Stimulated activated naive CD8-positive, alpha-beta T cell treated with anti-CD3 and anti-CD28 coated beads, Interleukin-15, Interleukin-2, amounts not matched to agents 100 ng/mL and 50 ng/mL, for 24 hours (primary cell): Measurements from ENCODE around the gene PRSS56.

Experiments used
- H3K27ac Mint-ChIP-seq: one replicate; pipeline ENCODE4 v1.8.0; 2021; ENCODE audit warnings: mild to moderate bottlenecking, mixed read lengths
- H3K27me3 Mint-ChIP-seq: one replicate; pipeline ENCODE4 v1.8.0; 2021; ENCODE audit warnings: mixed read lengths
- H3K36me3 Mint-ChIP-seq: one replicate; pipeline ENCODE4 v1.8.0; 2021; ENCODE audit warnings: low read depth, mixed read lengths
- H3K4me1 Mint-ChIP-seq: one replicate; pipeline ENCODE4 v1.8.0; 2021; ENCODE audit warnings: low read depth, mixed read lengths
- H3K4me3 Mint-ChIP-seq: one replicate; pipeline ENCODE4 v1.8.0; 2021; ENCODE audit warnings: mild to moderate bottlenecking, mixed read lengths
- H3K9me3 Mint-ChIP-seq: one replicate; pipeline ENCODE4 v1.8.0; 2021; ENCODE audit warnings: mixed read lengths

Gene PRSS56

GRCh38 chr2:232504438-232504837 lies 15.8 kb upstream of the PRSS56 start:
- H3K36me3 Mint-ChIP-seq, result no peaks in the 10 kb centered on the region
- no peak overlapping the region for H3K4me3 Mint-ChIP-seq
- no peaks in the 10 kb centered on the region for H3K9me3 Mint-ChIP-seq
- H3K27ac Mint-ChIP-seq, result no peak overlapping the region
- H3K27me3 Mint-ChIP-seq, result peaks cover 19% of the 10 kb centered on the region
- peaks cover 14% of the 10 kb centered on the region for H3K4me1 Mint-ChIP-seq

- Mint-ChIP-seq H3K36me3 (no peaks in the 10 kb centered on the region), H3K27me3 (peaks cover 22% of the 10 kb centered on the region), H3K4me3 (no peak overlapping the region), H3K27ac (no peak overlapping the region), H3K4me1 (peaks cover 14% of the 10 kb centered on the region), H3K9me3 (no peaks in the 10 kb centered on the region)
Observed at GRCh38 chr2:232505856-232506255, 14.3 kb upstream of the PRSS56 start.

- Mint-ChIP-seq H3K27me3 (peaks cover 19% of the 10 kb centered on the region), H3K27ac (no peak overlapping the region)
Observed at GRCh38 chr2:232506709-232507108, 13.5 kb upstream of the PRSS56 start.

GRCh38 chr2:232508251-232508650 lies 11.9 kb upstream of the PRSS56 start:
- H3K4me1 Mint-ChIP-seq, result peaks cover 10% of the 10 kb centered on the region
- H3K9me3 Mint-ChIP-seq, result no peaks in the 10 kb centered on the region
- H3K27me3 Mint-ChIP-seq, result peaks cover 19% of the 10 kb centered on the region
- H3K27ac Mint-ChIP-seq, result no peak overlapping the region
- H3K4me3 Mint-ChIP-seq, result no peak overlapping the region
- no peaks in the 10 kb centered on the region for H3K36me3 Mint-ChIP-seq

More at GRCh38 chr2:232506709-232507108, 13.5 kb upstream of the PRSS56 start:
- H3K4me1 Mint-ChIP-seq, result peaks cover 14% of the 10 kb centered on the region
- no peaks in the 10 kb centered on the region for H3K9me3 Mint-ChIP-seq
- no peak overlapping the region for H3K4me3 Mint-ChIP-seq
- H3K36me3 Mint-ChIP-seq, result no peaks in the 10 kb centered on the region

- Mint-ChIP-seq H3K27ac (no peak overlapping the region), H3K4me3 (no peak overlapping the region), H3K4me1 (no peaks in the 10 kb centered on the region), H3K9me3 (no peaks in the 10 kb centered on the region), H3K27me3 (peaks cover 4% of the 10 kb centered on the region), H3K36me3 (no peaks in the 10 kb centered on the region)
Observed at GRCh38 chr2:232511336-232511890, 8.8 kb upstream of the PRSS56 start.

GRCh38 chr2:232512602-232513001 lies 7.6 kb upstream of the PRSS56 start:
- H3K27ac Mint-ChIP-seq, result no peak overlapping the region
- no peaks in the 10 kb centered on the region for H3K9me3 Mint-ChIP-seq
- H3K4me3 Mint-ChIP-seq, result no peak overlapping the region
- peaks cover 7% of the 10 kb centered on the region for H3K27me3 Mint-ChIP-seq
- H3K4me1 Mint-ChIP-seq, result no peaks in the 10 kb centered on the region
- H3K36me3 Mint-ChIP-seq, result no peaks in the 10 kb centered on the region

GRCh38 chr2:232513353-232513752 lies 6.8 kb upstream of the PRSS56 start:
- no peaks in the 10 kb centered on the region for H3K9me3 Mint-ChIP-seq
- H3K36me3 Mint-ChIP-seq, result no peaks in the 10 kb centered on the region
- H3K4me1 Mint-ChIP-seq, result no peaks in the 10 kb centered on the region
- H3K4me3 Mint-ChIP-seq, result no peak overlapping the region
- H3K27ac Mint-ChIP-seq, result no peak overlapping the region
- H3K27me3 Mint-ChIP-seq, result peaks cover 7% of the 10 kb centered on the region

GRCh38 chr2:232515639-232516038 lies 4.5 kb upstream of the PRSS56 start:
- no peak overlapping the region for H3K4me3 Mint-ChIP-seq
- H3K4me1 Mint-ChIP-seq, result no peaks in the 10 kb centered on the region
- H3K27ac Mint-ChIP-seq, result no peak overlapping the region
- no peaks in the 10 kb centered on the region for H3K9me3 Mint-ChIP-seq
- no peaks in the 10 kb centered on the region for H3K36me3 Mint-ChIP-seq
- H3K27me3 Mint-ChIP-seq, result peaks cover 14% of the 10 kb centered on the region

GRCh38 chr2:232516551-232516950 lies 3.6 kb upstream of the PRSS56 start:
- no peaks in the 10 kb centered on the region for H3K36me3 Mint-ChIP-seq
- no peak overlapping the region for H3K4me3 Mint-ChIP-seq

GRCh38 chr2:232518844-232519243 lies 1.3 kb upstream of the PRSS56 start:
- Mint-ChIP-seq H3K27me3 (peaks cover 28% of the 10 kb centered on the region), H3K4me3 (no peak overlapping the region)

More at GRCh38 chr2:232516551-232516950, 3.6 kb upstream of the PRSS56 start:
- no peak overlapping the region for H3K27ac Mint-ChIP-seq
- H3K27me3 Mint-ChIP-seq, result peaks cover 20% of the 10 kb centered on the region
- peaks cover 2% of the 10 kb centered on the region for H3K4me1 Mint-ChIP-seq
- no peaks in the 10 kb centered on the region for H3K9me3 Mint-ChIP-seq

GRCh38 chr2:232520489-232520888 lies 301 bp downstream of the PRSS56 start:
- Mint-ChIP-seq H3K4me3 (no peak overlapping the region), H3K27ac (no peak overlapping the region), H3K9me3 (no peaks in the 10 kb centered on the region), H3K36me3 (no peaks in the 10 kb centered on the region), H3K27me3 (peaks cover 34% of the 10 kb centered on the region), H3K4me1 (peaks cover 9% of the 10 kb centered on the region)

More at GRCh38 chr2:232518844-232519243, 1.3 kb upstream of the PRSS56 start:
- H3K27ac Mint-ChIP-seq, result no peak overlapping the region
- no peaks in the 10 kb centered on the region for H3K36me3 Mint-ChIP-seq
- peaks cover 9% of the 10 kb centered on the region for H3K4me1 Mint-ChIP-seq
- H3K9me3 Mint-ChIP-seq, result no peaks in the 10 kb centered on the region

GRCh38 chr2:232521098-232521497 lies 910 bp downstream of the PRSS56 start:
- Mint-ChIP-seq H3K9me3 (no peaks in the 10 kb centered on the region), H3K36me3 (no peaks in the 10 kb centered on the region), H3K4me3 (no peak overlapping the region), H3K4me1 (peaks cover 9% of the 10 kb centered on the region), H3K27me3 (peaks cover 34% of the 10 kb centered on the region), H3K27ac (no peak overlapping the region)

- H3K27me3 Mint-ChIP-seq, result peaks cover 32% of the 10 kb centered on the region
- H3K4me1 Mint-ChIP-seq, result peaks cover 9% of the 10 kb centered on the region
- H3K9me3 Mint-ChIP-seq, result no peaks in the 10 kb centered on the region
- H3K27ac Mint-ChIP-seq, result no peak overlapping the region
- H3K4me3 Mint-ChIP-seq, result no peak overlapping the region
- no peaks in the 10 kb centered on the region for H3K36me3 Mint-ChIP-seq
Observed at GRCh38 chr2:232521959-232522622, 1.9 kb downstream of the PRSS56 start.

- no peak overlapping the region for H3K4me3 Mint-ChIP-seq
- H3K9me3 Mint-ChIP-seq, result no peaks in the 10 kb centered on the region
- H3K27ac Mint-ChIP-seq, result no peak overlapping the region
- H3K4me1 Mint-ChIP-seq, result peaks cover 9% of the 10 kb centered on the region
- peaks cover 31% of the 10 kb centered on the region for H3K27me3 Mint-ChIP-seq
- no peaks in the 10 kb centered on the region for H3K36me3 Mint-ChIP-seq
Observed at GRCh38 chr2:232522623-232523401, 2.6 kb downstream of the PRSS56 start.

GRCh38 chr2:232523402-232523681 lies 3.2 kb downstream of the PRSS56 start:
- Mint-ChIP-seq H3K4me3 (no peak overlapping the region), H3K36me3 (no peaks in the 10 kb centered on the region), H3K4me1 (peaks cover 11% of the 10 kb centered on the region), H3K27me3 (peaks cover 33% of the 10 kb centered on the region), H3K9me3 (no peaks in the 10 kb centered on the region), H3K27ac (no peak overlapping the region)
